ENCODE data around the gene GM2A. TPM values are rescaled to one million over a fixed set of nuclear protein-coding genes. Genes with fewer than 3 reads are reported as not detected.

The GM2A gene
- total and polyA plus RNA-seq, 2 of the 13 experiments (the other 11 are each of a cell fraction or from before 2014, with no cell fraction given): 14.6 to 29.6 TPM

DNA sequence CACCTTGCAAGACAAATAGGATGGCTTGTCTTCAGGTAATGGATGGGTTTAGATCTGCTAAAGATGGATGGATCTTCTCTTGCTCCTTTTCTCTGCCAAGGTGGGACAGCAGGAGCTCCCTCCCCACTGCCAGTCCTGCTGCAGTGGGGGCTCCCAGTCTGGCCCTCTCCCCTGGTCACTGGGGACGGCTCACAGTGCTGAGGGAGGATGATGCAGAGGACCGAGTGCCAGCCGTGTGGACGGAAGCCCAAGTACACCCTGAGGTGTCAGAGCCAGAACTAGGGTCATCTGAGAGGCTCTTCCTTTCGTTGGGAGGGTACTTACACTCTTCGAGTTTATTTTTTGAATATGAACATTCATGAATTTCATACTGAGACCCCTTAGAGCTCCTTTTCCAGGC lies 34.8 kb upstream of the GM2A start (continued):
- no peak for TF ChIP-seq ARID3A (IDR thresholded peaks at IDR 0.05; ENCODE audit: low read depth, low read length)
- TF ChIP-seq CTCF (CRISPR knock-in tag; IDR thresholded peaks at IDR 0.05): no peak
- TF ChIP-seq MIXL1 (CRISPR knock-in tag; IDR thresholded peaks at IDR 0.05): no peak
- TF ChIP-seq ZC3H4 (CRISPR knock-in tag; IDR thresholded peaks at IDR 0.05; ENCODE audit: borderline replicate concordance): no peak

- POLR2A ChIA-PET: no interaction called here
These were observed 33.8 kb upstream of the GM2A start for GRCh38 chr5:151219138-151219537.

More at GRCh38 chr5:151219138-151219537, 33.8 kb upstream of the GM2A start:
- peaks cover 46% of the 10 kb centered on the region for H3K4me1 ChIP-seq (ENCODE audit: insufficient read depth, low read length)
- H3K79me2 ChIP-seq (ENCODE audit: insufficient read depth, low read length): no peaks in the 10 kb centered on the region
- H3K27me3 ChIP-seq (ENCODE audit: control insufficient read depth in 1 of 2, insufficient read depth in 2 of 2, low read length in 2 of 2): no peaks in the 10 kb centered on the region; a peak in 1 of 5 replicates
- TF ChIP-seq ZNF546 (CRISPR knock-in tag; conservative IDR thresholded peaks at IDR 0.05) (no peak), RBM39 (IDR thresholded peaks at IDR 0.05; ENCODE audit: low read depth, low read length, poor library complexity, severe bottlenecking) (no peak), CREM (IDR thresholded peaks at IDR 0.05) (no peak), CREM (CRISPR knock-in tag; IDR thresholded peaks at IDR 0.05) (no peak), ZNF333 (CRISPR knock-in tag; IDR thresholded peaks at IDR 0.05; ENCODE audit: borderline replicate concordance) (no peak)
- TF ChIP-seq, protein P1, sequence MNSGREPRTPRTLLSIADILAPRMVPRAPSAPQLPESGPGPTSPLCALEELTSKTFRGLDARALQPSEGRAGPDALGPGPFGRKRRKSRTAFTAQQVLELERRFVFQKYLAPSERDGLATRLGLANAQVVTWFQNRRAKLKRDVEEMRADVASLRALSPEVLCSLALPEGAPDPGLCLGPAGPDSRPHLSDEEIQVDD (CRISPR knock-in tag; IDR thresholded peaks at IDR 0.05; ENCODE audit: borderline replicate concordance): no peak
- DNase-seq (ENCODE audit: low spot score) (no peak), ATAC-seq (no peak), FAIRE-seq (no peak)
- H3K9me3 ChIP-seq (ENCODE audit: low read length): no peaks in the 10 kb centered on the region
- H3K4me2 ChIP-seq (ENCODE audit: low read depth, low read length): no peak overlapping the region
- CTCF ChIA-PET (ENCODE audit: low intra/inter-chr PET ratio, low total read pairs): no interaction called here
- no peak overlapping the region for H3K27ac ChIP-seq (ENCODE audit: extremely low read length, insufficient read depth, low read length)
- H4K20me1 ChIP-seq (ENCODE audit: insufficient read depth, low read length): no peaks in the 10 kb centered on the region
- no peak overlapping the region for H2AFZ ChIP-seq (ENCODE audit: low read length)
- in situ Hi-C loops (cut with HindIII; ENCODE audit: extremely low pct_ligation_motif_present, low pct_unique_long_range_greater_than_20kb): no loop called here
- BruUV-seq (replicated peaks): no TSS peak
- intact Hi-C loops (cut with micrococcal nuclease; ENCODE audit: unreplicated experiment): no loop called here
- no peak overlapping the region for H3K9ac ChIP-seq (ENCODE audit: insufficient read depth, low read depth, low read length)
- H3K36me3 ChIP-seq (replicated peaks in 1 of 2; ENCODE audit: control insufficient read depth in 1 of 2, insufficient read depth in 2 of 2, low read length in 2 of 2): no peaks in the 10 kb centered on the region
- H3K4me3 ChIP-seq (replicated peaks in 1 of 3; ENCODE audit: insufficient read depth in 1 of 3, low read depth in 2 of 3, low read length in 3 of 3): no peak overlapping the region
- WGBS (ENCODE audit: low lambda C conversion rate): 92% methylated on average over 9 of the region's 9 CpGs
